Measurements from ENCODE around the gene ZC3H15.
"Not testable (repeated sequence)": the region's sequence is repeated elsewhere in the genome, so short reads cannot be mapped to it uniquely, and the experiment has no call there.

The ZC3H15 gene

DNA sequence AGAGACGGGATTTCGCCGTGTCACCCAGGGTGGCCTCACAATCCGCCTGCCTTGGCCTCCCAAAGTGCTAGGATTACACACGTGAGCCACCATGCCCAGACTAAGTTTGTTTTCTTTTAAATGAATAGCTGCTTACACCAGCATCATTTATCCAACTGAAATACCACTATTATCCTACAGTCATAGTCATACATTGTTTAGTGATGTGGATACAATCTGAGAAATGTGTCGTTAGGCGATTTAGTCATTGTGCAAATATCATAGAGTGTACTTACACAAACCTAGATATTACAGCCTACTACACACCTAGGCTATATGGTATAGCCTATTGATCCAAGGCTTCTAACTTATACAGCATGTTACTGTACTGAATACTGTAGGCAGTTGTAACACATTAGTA lies 10.3 kb downstream of the ZC3H15 start:
- no peak for DNase-seq

DNA sequence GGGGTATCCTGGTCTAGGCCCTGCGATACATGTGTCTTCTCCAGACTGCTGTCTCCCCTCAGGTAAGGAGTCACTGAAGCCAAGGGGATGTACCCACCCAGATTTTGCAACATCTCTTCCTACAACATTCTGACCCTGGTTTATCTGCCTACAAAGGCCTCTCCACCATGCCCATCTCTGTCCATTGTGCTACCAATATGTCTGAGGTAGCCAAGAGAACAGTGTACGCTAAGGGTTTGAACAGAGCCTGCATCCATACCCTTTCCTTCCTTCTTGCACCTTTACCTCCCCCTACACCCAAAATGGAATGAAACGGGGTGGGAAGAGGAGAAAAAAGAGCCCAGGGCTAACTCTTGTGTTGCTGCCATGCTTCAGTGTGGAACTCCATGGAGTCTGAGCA lies 11.9 kb downstream of the ZC3H15 start:
- DNase-seq = no peak

DNA sequence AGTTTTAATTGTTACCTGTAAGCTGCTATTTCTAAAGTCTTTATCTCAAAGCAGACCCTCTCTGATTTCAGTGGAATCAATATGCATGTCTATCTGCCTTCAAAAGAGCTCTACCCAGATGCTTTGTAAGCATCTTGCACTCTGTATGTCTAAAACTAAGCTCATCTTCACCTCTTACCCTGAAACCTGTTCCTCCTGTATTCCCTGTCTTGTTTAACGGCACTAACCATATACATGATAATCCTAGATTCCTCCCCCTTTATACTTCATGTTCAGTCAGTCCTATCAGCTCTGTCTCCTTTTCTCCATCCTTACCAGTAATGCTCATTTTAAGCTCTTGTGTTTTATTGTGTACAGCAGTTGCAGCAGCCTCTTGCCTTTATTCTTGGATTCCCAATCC lies 12.8 kb downstream of the ZC3H15 start:
- no peak for DNase-seq

DNA sequence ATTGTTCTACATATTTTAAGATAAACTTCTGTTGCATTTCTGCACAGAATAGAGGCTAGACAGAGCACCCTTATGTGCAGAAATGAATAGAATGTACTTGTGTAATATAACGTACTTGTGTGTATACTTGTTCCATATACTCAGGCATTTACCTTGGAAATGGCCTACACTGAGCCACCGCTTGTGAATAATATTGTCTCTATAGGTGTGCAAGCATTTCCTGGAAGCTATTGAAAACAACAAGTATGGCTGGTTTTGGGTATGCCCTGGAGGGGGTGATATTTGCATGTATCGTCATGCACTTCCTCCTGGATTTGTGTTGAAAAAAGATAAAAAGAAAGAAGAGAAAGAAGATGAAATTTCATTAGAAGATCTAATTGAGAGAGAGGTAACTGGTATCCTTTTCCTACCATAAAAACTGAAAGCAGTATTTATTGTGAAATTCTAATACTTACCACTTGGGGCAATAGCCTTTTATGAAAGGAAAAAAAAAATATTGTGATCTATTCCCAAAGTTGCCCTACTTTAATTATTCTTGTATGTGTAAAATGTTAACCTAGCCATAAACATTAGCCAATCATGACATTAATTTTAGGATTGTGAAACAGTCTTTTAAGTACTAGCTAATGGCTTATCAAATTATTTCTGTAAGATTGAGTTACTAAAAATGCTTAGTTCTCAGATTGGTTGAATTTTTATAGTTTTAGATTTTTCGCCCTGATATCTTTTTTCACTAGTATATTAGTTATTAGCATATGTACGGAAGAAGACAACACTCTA lies 18.0 kb downstream of the ZC3H15 start:
- DNase-seq = peak; percentile 39

DNA sequence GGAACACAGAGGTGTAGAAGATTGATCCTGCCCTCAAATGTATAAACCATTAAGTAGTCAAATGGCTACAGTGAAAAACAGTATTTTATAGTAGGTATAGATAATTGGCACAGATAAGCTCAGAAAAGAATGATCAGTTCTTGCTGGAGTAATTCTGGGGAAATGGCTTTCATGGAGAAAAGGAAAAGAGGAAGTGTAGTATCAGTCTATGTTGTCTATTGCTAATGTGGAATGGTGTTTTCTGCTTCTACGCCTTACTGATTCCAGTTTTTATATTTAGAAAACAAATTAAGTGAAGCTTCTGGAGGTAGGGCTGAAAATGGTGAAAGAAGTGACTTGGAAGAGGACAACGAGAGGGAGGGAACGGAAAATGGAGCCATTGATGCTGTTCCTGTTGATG lies 22.2 kb downstream of the ZC3H15 start:
- DNase-seq = no peak

DNA sequence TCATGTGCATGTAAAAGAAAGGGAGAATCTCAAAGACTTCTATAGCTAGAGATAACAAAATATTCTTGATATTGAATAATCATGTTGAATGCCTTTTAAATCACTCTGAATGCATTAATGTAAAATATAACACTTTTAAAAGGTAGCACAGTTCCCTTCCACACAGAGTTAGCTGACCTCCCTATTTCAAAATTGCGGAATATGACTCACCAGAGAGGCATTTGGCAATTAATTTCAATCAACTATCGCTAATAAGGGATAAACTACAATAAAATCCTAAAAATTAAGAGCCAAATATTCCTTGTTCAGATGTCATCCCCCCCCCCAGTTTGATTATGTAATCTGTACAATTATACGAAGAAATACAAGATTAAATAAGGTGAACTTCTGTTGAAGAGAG lies 29.3 kb downstream of the ZC3H15 start:
- no peak for DNase-seq

DNA sequence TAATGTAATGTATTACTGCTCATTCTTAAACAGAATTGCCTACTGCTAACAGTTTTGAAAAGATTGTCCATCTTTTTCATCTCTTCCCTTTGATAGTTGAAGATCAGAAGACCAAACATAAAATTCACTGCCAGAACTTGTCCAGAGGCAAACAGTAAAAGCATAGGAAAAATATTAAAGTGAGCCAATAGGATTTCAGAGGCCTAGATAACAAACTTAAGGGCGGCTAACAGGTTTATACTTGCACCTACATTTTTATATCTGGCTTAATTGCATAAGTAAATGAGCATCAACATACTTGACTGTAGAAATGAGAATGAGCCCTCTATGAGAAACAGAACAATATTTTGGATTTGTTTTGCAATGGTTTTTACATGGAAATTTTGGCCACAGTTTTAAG lies 30.3 kb downstream of the ZC3H15 start:
- DNase-seq = no peak

DNA sequence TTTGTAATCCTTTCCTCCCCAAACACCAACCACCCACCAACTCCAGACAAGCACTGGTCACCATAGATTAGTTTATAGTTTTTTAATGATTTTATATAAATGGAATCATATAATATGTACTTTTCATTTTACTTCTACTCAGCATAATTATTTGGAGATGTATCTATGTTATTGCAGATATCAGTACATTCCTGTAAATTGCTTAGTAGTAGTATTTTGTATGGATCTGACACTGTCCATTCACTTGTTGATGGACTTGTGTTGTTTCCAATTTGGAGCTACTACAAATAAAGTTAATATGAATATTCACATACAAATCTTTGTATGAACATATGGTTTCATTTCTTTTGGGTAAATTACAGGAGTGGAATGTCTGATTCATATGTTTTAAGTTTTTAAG lies 31.0 kb downstream of the ZC3H15 start:
- no peak for DNase-seq

DNA sequence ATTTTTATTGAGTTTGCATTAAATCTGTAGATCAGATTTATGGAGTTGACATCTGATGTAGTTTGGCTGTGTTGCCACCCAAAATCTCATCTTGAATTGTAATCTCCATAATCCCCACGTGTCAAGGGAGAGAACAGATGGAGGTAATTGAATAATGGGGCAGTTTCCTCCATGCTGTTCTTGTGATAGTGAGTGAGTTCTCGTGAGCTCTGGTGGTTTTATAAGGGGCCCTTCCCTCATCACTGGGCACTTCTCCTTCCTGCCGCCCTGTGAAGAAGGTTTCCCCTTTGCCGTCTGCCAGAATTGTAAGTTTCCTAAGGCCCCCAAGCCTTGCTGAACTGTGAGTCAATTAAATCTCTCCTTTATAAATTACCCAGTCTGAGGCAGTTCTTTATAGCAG lies 32.2 kb downstream of the ZC3H15 start:
- no peak for DNase-seq

DNA sequence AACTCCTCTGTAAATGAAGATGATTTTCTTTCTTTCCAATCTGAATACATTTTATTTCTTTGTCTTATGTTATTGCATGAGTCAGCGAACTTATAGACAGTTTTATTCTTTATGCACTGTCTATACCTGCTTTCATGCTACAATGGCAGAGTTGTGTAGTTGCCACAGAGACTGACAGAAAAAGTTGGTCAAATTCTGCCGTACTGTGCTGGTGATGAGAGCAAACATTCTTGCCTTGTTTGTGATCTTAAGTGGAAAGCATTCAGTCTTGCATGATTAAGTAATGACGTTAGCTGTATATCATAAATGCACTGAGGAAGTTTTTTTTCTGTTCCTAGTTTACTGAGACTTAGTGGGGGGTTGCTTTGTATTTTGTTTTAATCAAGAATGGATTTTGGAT lies 32.9 kb downstream of the ZC3H15 start:
- DNase-seq = no peak

DNA sequence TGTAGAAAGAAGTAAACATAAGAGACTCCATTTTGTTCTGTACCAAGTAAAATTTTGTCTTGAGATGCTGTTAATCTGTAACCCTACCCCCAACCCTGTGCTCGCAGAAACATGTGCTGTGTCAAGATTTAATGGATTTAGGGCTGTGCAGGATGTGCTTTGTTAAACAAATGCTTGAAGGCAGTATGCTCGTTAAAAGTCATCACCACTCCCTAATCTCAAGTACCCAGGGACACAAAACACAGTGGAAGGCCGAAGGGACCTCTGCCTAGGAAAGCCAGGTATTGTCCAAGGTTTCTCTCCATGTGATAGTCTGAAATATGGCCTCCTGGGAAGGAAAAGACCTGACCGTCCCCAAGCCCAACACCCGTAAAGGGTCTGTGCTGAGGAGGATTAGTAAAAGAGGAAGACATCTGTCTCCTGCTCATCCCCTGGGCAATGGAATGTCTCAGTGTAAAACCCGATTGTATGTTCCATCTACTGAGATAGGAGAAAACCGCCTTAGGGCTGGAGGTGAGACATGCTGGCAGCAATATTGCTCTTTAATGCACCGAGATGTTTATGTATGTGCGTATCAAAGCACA lies 35.6 kb downstream of the ZC3H15 start:
- DNase-seq = not testable (repeated sequence)

DNA sequence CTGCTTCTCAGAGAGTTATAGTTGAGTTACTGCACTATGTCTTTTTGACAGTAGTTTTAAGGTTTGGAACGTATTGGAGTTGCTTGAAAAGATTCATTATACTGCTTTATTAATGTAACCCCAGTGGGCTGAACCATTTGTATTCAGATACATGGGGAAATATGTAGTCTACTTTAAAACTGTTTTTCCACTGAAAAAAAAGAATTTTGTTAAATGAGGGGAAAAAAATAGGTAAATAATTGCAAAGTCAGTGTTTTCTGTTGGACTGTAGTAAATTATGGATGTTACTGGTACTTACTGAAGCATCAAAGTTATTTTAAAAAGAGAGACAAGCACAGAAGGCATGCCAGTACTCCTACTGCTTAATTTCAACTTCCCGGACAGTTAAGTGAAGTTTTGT lies 36.4 kb downstream of the ZC3H15 start:
- no peak for DNase-seq

DNA sequence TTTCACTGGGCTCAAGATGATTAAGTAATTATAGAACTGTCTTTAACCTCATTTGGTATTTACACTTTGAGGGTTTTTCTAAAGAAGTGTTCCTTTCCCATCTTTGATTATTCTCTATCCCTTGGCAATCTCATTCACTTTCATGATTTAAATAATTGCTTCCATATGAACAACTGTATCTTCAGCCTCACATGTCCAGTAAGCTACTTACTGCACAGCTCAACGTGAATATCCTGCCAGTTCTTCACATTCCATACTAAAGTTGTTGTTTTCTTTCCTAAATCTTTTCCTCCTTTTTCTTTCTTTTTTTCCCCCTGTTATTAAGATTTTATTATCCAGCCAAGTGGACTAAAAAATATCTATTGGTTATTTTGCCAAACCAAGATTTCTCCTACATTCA lies 37.7 kb downstream of the ZC3H15 start:
- no peak for DNase-seq

DNA sequence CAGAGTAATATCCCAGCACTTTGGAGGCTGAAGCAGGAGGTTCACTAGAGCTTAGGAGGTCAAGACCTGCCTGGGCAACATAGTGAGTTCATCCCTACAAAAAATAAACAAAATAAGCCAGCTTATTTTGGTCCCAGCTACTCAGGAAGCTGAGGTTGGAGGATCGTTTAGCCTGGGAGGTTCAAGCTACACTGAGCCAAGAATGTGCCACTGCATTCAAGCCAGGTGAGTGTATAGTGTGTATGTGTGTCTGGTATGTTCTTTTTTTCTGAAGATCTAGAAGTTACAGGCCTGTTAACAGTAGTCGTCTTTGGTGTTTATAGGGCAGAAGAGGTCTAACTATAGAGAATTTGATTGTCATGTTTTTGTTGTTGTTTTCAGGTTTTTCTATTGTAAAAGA lies 40.2 kb downstream of the ZC3H15 start:
- no peak for DNase-seq

DNA sequence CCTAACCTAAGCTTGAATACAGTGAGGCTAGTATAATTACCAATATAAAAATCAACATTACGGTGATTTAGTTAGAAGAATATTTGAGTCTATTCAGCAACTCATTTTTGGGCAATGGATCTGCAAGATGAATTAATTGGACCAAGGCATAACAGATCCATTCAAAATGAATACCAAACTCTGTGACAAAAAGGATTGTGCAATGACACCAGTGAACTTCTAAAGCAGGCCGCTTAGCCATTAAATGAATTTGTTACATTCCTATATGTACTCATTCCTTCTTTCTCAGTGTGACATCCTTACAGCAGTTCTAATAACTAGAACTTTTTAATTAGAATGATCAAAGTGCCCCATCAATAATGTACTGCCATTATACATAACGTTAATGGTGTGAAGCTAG lies 44.3 kb downstream of the ZC3H15 start:
- no peak for DNase-seq

DNA sequence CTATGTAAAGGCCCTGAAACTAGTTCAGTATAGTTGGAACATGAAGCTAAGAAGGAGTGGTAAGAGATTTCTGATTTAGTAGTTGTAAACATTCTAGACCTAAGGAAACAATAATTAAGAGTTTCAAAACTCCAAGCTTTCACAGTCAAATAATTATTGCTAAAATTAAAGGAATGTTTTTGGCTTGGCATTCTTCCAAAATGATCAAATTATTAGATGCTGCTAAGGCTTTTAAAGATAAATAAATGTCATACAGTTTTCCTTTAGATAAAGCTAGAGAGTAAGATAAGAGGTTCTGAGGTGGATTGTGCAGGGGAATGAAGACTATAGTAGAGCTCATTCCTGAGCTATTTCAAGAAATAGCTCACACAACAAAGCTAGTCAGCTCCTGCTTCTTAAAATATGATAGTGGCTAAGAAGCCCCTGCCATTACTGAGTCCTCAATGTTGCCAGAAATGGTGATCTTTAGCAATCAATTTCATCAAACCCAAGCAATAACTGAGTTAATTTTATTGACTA lies 45.3 kb downstream of the ZC3H15 start:
- DNase-seq = no peak

DNA sequence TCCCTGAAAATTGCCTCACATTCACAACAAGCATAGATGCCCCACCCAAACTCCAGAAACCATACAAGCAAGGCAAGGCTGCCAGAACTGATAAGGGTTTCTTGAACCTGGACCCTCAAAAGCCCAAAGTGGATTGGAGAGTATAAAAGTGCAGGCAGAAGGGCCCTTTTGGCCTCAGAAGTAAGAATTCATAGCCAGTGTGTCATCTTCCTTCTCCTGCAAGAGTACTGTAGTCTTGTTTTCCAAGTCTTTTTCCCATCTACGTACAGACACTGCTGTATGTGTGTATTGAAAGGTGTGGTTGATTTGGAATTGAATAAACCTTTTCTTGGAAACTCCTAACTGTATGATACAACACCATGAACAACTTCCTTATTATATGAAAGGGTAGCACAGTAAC lies 46.8 kb downstream of the ZC3H15 start:
- DNase-seq = no peak

DNA sequence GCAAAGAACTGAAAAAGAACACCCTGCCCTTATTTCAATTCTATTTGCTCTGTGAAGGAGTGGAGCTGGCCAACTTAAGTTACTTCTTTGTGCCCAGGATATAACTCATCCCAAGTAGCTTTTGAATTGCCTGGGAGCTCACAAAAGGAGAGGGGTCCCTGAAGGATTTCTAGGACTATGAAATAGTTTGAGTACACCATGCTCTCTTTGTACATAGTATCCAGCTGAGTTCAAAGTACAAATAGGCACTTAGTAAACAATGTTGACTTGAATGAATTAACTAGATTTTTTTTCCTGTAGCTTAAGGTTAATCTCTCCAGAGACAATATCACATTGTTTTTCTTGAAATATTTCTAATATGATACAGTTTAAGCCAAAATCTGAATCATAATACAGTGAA lies 47.7 kb downstream of the ZC3H15 start:
- no peak for DNase-seq

DNA sequence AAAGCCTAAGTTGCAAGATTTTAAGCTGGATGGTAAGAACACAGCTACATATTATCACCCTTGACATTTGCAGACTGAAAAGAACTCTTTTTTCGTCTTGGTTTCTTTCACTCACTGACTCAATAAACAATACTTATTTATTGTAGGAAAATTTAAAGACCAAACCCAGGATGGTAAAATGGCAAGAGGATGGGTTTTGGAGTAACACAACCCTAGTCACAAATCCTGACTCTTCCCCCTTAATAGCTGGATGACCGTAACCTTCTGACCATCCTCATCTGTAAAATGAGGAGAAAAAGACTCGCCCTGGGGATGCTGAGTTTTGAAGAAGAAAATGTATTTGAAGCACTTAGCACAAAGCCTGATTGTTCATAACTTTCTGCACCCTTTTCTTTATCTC lies 48.3 kb downstream of the ZC3H15 start:
- no peak for DNase-seq

DNA sequence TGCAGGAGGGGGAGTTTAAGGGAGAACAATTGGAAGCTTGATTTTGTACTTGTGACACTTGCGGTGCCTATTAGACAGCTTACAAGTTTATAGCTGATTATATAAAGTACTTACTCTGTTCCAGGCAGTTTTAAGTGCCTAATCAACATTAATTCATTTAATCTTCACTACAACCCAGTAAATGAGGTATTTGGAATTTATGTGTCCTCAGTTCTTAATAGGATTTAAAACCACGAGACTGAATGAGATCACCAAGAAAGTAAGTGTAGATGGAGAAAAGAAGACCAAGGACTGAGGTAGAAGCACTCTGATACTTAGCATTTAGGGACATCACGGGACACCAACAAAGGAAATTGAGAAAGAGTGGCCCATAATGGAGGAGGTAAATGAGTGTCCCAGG lies 49.8 kb downstream of the ZC3H15 start:
- DNase-seq = no peak

DNA sequence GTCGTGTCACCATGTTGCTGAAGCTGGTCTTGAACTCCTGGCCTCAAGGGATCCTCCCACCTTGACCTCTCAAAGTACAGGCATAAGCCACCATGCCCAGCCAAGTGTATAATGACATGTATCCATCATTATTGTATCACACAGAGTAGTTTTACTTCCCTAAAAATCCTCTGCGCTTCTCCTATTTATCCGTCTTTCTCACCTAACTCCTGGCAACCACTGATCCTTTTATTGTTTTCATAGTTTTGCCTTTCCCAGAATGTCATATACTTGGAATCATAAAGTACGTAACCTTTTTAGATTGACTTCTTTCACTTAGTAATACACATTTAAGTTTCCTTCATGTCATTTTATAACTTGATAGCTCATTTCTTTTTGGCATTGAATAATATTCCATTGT lies 51.0 kb downstream of the ZC3H15 start:
- no peak for DNase-seq

DNA sequence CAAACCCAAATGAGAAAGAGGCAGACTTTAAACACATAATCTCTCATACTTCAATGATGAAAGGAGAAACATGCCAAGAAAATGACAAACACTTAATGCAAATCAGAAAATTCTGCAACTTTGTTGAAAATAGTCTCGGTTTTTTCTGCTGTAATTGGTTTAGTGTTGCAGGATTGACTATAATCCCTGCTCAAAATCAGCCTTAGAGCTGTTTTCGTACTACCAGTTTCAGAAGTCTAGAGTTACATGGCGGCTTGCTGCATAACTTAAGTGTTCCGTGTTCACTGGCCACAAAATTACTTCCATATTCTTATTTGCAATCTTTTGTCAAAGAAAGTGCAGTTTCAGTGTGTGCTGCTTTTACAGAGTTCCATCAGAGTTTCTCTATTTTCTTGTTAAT lies 54.9 kb downstream of the ZC3H15 start:
- DNase-seq = no peak

DNA sequence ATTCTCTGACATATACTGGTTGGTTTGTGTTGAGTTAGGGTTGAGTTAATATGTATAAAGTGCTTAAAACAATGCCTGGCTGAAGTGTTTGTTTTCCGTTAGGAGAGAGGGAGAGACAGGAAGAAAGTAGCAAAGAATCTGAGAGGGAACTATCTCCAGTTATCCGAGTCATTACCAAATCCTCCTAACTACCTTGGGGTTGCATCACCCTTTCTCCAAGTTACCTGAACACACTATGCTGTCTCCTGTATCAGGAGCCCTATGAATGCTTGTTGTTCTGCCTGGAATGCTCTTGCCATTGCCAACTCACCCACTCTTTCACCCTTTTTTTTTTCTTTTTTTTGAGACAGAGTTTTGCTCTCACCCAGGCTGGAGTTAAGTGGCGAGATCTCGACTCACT lies 55.9 kb downstream of the ZC3H15 start:
- no peak for DNase-seq

DNA sequence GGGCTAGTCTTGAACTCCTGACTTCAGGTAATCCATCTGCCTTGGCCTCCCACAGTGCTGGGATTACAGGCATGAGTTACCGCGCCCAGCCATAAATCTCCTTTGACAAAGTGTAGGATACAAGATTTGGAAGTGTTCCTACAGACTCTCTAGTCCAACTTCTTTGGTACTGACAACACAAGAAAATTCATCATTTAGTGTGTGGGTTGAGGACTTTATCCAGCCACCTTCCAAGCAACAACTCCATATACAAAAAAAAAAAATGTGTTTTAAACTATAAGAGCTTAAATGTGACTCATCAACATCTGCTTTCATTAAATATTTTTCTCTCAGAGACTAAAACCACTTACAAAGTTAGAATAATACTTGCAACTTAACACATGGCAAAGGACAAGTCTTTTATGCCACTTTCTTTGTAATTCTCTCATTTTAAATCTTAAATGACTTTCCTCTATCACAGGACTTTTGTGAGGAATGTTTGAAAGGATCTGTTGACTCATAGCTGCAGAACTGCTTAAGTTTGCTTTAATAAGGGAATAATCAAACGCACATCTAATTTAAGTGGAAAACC lies 57.6 kb downstream of the ZC3H15 start:
- DNase-seq = no peak

DNA sequence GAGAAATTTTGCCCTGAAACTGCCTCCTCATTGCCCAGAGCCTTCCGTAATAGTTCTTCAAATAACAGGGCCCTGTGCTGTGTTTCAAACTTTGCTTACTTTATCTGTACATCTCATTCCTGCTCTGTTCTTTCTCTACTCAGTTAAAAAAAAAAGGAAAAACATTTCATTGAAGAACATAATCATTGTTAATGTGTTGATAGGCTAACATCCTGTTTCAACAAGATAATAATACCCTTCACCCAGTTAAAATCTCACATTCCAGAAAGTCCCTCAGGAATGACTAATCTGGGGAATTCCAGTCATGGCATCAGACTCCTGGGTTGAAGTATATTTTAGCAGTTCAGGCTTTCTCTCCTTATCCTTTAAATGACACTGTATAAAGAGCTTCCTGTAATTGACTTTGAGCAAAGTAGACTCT lies 58.2 kb downstream of the ZC3H15 start:
- no peak for DNase-seq
